Trophoblast cell (in vitro differentiated cells and primary cell): ENCODE measurements around the gene TINAGL1.
A peak's percentile ranks its signal among the peaks of the same experiment; 100 is the strongest.

Experiments used
- DNase-seq, 2 donors: peaks; one replicate each; pipeline ENCODE4 v3.0.0-alpha.2; 2016
- H2AFZ ChIP-seq: 2 replicates; pipeline ENCODE4 v1.6.1; 2013; ENCODE audit warnings: low read length, moderate library complexity, mild to moderate bottlenecking; ENCODE audit not compliant: insufficient read depth, poor library complexity
- H2AK5ac ChIP-seq: 2 replicates; pipeline ENCODE4 v1.6.1; 2013; ENCODE audit warnings: mild to moderate bottlenecking, low read length
- H2BK120ac ChIP-seq: 2 replicates; pipeline ENCODE4 v1.6.1; 2013; ENCODE audit warnings: low read length, mild to moderate bottlenecking, moderate library complexity; ENCODE audit not compliant: insufficient read depth, poor library complexity
- H2BK12ac ChIP-seq: 2 replicates; pipeline ENCODE4 v1.6.1; 2013; ENCODE audit warnings: mild to moderate bottlenecking, low read length, moderate library complexity
- H2BK5ac ChIP-seq: 2 replicates; pipeline ENCODE4 v1.6.1; 2013; ENCODE audit warnings: low read length, low read depth, moderate library complexity, mild to moderate bottlenecking; ENCODE audit not compliant: poor library complexity
- H3K14ac ChIP-seq: 2 replicates; pipeline ENCODE4 v1.6.1; 2013; ENCODE audit warnings: mild to moderate bottlenecking, low read length
- H3K18ac ChIP-seq: 2 replicates; pipeline ENCODE4 v1.6.1; 2013; ENCODE audit warnings: mild to moderate bottlenecking, low read length
- H3K23ac ChIP-seq: 2 replicates; pipeline ENCODE4 v1.6.1; 2013; ENCODE audit warnings: low read length
- H3K27ac ChIP-seq: 2 replicates; pipeline ENCODE4 v1.5.1; 2013; ENCODE audit warnings: low read depth, mild to moderate bottlenecking, inconsistent platforms, low read length, moderate library complexity
- H3K27me3 ChIP-seq: 2 replicates; pipeline ENCODE4 v1.6.1; 2013; ENCODE audit warnings: inconsistent platforms, mild to moderate bottlenecking, low read length, moderate library complexity; ENCODE audit not compliant: insufficient read depth
- H3K36me3 ChIP-seq, 2 experiments: 1 replicate in 1 of 2; 2 replicates in 1 of 2; pipeline ENCODE4 v1.6.1; 2013; ENCODE audit warnings: low read length in 2 of 2, mild to moderate bottlenecking in 2 of 2, moderate library complexity in 1 of 2; ENCODE audit not compliant: insufficient read depth in 2 of 2, control insufficient read depth in 1 of 2
- H3K4ac ChIP-seq: 2 replicates; pipeline ENCODE4 v1.6.1; 2013; ENCODE audit warnings: low read depth, mild to moderate bottlenecking, low read length, moderate library complexity
- H3K4me1 ChIP-seq, 2 experiments: 1 replicate in 1 of 2; 2 replicates in 1 of 2; pipeline ENCODE4 v1.6.1; 2013; ENCODE audit warnings: low read length in 2 of 2, mild to moderate bottlenecking in 2 of 2, moderate library complexity in 1 of 2; ENCODE audit not compliant: insufficient read depth in 2 of 2, control insufficient read depth in 1 of 2
- H3K4me2 ChIP-seq: 2 replicates; pipeline ENCODE4 v1.6.1; 2013; ENCODE audit warnings: inconsistent platforms, mild to moderate bottlenecking, low read length, moderate library complexity
- H3K4me3 ChIP-seq: 2 replicates; pipeline ENCODE4 v1.5.1; 2013; ENCODE audit warnings: mild to moderate bottlenecking, low read depth, low read length, inconsistent platforms
- H3K79me1 ChIP-seq: one replicate; pipeline ENCODE4 v1.6.1; 2013; ENCODE audit warnings: low read length
- H3K79me2 ChIP-seq: 2 replicates; pipeline ENCODE4 v1.6.1; 2013; ENCODE audit warnings: low read length, mild to moderate bottlenecking; ENCODE audit not compliant: control insufficient read depth, insufficient read depth, poor library complexity
- H3K9ac ChIP-seq: 2 replicates; pipeline ENCODE4 v1.6.1; 2013; ENCODE audit warnings: mild to moderate bottlenecking, low read length
- H3K9me3 ChIP-seq: 2 replicates; pipeline ENCODE4 v1.6.1; 2013; ENCODE audit warnings: low read depth, mild to moderate bottlenecking, control low read depth, inconsistent platforms, low read length; ENCODE audit not compliant: insufficient read depth
- H4K12ac ChIP-seq: 2 replicates; pipeline ENCODE4 v1.6.1; 2013; ENCODE audit warnings: low read depth, mild to moderate bottlenecking, low read length, moderate library complexity
- H4K8ac ChIP-seq: 2 replicates; pipeline ENCODE4 v1.6.1; 2013; ENCODE audit warnings: low read depth, mild to moderate bottlenecking, low read length, moderate library complexity
- H4K91ac ChIP-seq: one replicate; pipeline ENCODE4 v1.6.1; 2013; ENCODE audit warnings: low read depth, mild to moderate bottlenecking, low read length, moderate library complexity
- WGBS: extraction: QIAGEN DNeasy Blood & Tissue Kit; methylation state at CpG from one replicate; pipeline ENCODE4 v1.1.7; 2013; ENCODE audit warnings: missing lambda C conversion rate; ENCODE audit not compliant: insufficient read length, insufficient coverage; ENCODE audit errors: extremely low coverage; 5-methylcytosine and 5-hydroxymethylcytosine counted together

TINAGL1 gene

DNA sequence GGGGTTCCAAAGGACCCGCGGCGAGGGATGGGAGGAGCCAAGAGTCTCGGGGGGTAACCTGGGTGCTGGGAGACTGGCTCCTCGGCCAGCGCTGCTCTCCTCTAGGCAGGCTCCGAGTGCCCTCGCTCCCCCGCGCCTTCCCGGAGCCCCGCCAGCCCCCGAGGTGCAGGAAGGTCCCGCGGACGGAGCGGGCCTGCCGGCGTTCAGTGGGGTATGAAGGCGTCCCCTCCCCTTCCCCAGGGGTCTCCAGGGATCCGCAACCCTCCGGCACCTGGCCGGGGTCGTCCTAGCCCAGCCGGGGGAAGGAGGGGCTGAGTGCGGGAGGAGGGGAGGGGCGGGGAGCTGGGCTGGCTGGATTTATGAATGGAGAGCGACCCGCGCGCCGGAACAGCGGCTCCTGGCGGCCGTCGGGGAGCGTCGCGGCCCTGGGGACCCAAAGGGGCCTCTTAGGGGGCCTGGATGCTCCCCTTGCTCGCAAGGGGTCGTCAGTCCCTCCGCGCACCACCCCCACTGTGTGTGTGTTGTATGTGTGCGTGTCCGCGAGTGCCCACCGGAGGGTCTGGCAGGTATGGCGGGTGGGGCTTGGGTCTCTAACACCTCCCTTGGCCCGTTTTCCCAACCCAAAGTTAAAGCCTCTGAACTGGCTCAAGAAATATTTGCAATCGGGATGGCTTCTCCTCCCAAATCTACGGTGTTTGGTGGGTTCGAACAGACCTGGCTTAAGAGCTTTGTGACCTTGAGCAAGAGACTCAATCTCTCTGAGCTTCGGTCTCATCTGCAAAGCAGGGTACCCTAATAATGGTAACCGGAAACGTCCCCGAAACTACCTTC is 41.8 kb downstream of the TINAGL1 start:
- Histone ChIP-seq H3K18ac (peak overlapping the region; percentile 83), H3K23ac (no peak overlapping the region), H4K8ac (peak overlapping the region; percentile 66), H3K4me1 (peaks cover 13 to 21% of the 10 kb centered on the region in 2 experiments), H3K14ac (peak overlapping the region; percentile 63), H3K4me3 (peak overlapping the region; percentile 74), H2AFZ (peak overlapping the region; percentile 73), H3K79me2 (peaks cover 4% of the 10 kb centered on the region), H3K4ac (peak overlapping the region; percentile 56), H3K4me2 (peak overlapping the region; percentile 91), H4K12ac (peak overlapping the region; percentile 50), H2AK5ac (no peak overlapping the region), H2BK5ac (peak overlapping the region; percentile 4), H3K9ac (peak overlapping the region; percentile 44), H3K9me3 (peaks cover 3% of the 10 kb centered on the region), H4K91ac (peak overlapping the region; percentile 75), H3K79me1 (peaks cover 15% of the 10 kb centered on the region), H3K36me3 (no peaks in the 10 kb centered on the region), H3K27me3 (no peaks in the 10 kb centered on the region), H3K27ac (no peak overlapping the region), H2BK120ac (peak overlapping the region; percentile 75), H2BK12ac (peak overlapping the region; percentile 87)
- DNase-seq = peak in 1 of 2 donors; percentile 58
- no CpG with 5 or more reads among the region's 56 CpGs for WGBS

DNA sequence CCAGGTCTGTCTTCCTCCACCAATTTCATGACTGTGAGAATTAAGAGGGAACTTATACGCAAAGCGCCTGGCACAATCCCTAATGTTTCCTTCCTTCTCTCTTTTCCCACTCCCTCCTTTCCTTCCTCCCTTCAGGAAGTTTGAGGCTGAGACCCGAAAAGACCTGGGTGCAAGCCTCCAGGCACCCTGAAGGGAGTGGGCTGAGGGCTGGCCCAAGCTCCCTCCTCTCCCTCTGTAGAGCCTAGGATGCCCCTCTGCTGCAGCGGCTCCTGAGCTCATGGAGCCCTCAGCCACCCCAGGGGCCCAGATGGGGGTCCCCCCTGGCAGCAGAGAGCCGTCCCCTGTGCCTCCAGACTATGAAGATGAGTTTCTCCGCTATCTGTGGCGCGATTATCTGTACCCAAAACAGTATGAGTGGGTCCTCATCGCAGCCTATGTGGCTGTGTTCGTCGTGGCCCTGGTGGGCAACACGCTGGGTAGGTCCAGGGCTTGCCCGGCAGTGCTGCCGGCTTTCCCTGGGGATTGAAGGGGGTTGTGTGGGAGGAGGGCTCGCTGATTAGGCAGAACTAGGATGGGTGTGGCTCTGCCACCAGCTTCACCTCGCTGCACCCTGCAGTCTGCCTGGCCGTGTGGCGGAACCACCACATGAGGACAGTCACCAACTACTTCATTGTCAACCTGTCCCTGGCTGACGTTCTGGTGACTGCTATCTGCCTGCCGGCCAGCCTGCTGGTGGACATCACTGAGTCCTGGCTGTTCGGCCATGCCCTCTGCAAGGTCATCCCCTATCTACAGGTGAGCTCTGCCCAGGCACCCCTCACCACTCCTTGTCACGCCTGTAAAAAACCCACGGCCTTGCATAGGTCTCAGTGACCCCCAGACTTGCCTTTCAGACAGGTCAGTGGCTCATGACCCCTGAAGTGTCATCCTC is 42.9 kb downstream of the TINAGL1 start:
- DNase-seq = no peak
- Histone ChIP-seq H3K79me2 (peaks cover 4% of the 10 kb centered on the region), H2BK120ac (peak overlapping the region; percentile 14), H2BK5ac (no peak overlapping the region), H3K79me1 (peaks cover 15% of the 10 kb centered on the region), H3K14ac (no peak overlapping the region), H3K4me2 (no peak overlapping the region), H3K18ac (no peak overlapping the region), H3K27ac (no peak overlapping the region), H3K23ac (no peak overlapping the region), H3K4ac (no peak overlapping the region), H3K9me3 (peaks cover 5% of the 10 kb centered on the region), H4K8ac (no peak overlapping the region), H2BK12ac (peak overlapping the region; percentile 34), H3K4me1 (peaks cover 13 to 19% of the 10 kb centered on the region in 2 experiments), H3K27me3 (no peaks in the 10 kb centered on the region), H3K4me3 (peak overlapping the region; percentile 48), H3K9ac (no peak overlapping the region), H3K36me3 (peaks cover 0 to 1% of the 10 kb centered on the region in 2 experiments), H4K91ac (peak overlapping the region; percentile 31), H4K12ac (no peak overlapping the region), H2AFZ (no peak overlapping the region), H2AK5ac (peak overlapping the region; percentile 32)
- no CpG with 5 or more reads among the region's 23 CpGs for WGBS

DNA sequence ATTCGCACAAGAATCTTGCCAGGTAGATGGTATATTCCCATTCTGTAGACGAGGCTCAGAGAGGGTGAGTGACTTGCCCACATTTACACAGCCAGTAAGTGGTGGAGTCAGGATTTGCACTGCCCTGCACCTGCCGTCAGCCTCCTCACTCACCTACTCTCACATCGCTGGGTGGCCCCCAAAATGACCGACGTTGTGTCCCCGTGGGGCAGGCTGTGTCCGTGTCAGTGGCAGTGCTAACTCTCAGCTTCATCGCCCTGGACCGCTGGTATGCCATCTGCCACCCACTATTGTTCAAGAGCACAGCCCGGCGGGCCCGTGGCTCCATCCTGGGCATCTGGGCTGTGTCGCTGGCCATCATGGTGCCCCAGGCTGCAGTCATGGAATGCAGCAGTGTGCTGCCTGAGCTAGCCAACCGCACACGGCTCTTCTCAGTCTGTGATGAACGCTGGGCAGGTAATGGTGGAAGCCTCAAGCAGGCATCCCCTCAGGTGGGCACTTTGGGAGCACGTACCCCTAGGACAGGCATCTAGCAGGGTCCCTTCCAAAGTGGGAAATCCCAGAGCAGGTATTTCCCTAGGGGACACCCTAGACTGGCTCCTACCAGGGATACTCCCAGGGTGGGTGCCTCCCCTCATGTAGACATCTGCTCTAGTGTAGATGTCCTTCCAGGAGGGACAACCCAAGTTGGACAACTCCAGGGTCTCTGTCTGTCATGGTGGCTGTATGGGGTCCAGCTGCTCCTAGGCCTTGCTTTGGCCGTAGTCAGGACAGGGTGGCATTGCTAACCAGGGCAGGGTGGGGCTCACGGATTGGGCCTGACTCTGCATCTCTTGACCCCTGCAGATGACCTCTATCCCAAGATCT is 44.5 kb downstream of the TINAGL1 start:
- H3K4me2 ChIP-seq = no peak overlapping the region
- DNase-seq = no peak
- peaks cover 22% of the 10 kb centered on the region for H3K79me1 ChIP-seq
- H3K23ac ChIP-seq = no peak overlapping the region
- no peak overlapping the region for H4K8ac ChIP-seq
- no peak overlapping the region for H3K4me3 ChIP-seq
- H3K27ac ChIP-seq = no peak overlapping the region
- H3K27me3 ChIP-seq = no peaks in the 10 kb centered on the region
- peaks cover 0 to 1% of the 10 kb centered on the region in 2 experiments for H3K36me3 ChIP-seq
- no CpG with 5 or more reads among the region's 20 CpGs for WGBS
- no peak overlapping the region for H3K18ac ChIP-seq
- H3K4ac ChIP-seq = no peak overlapping the region
- H4K91ac ChIP-seq = no peak overlapping the region
- H4K12ac ChIP-seq = no peak overlapping the region
- H2BK120ac ChIP-seq = no peak overlapping the region
- no peak overlapping the region for H2AFZ ChIP-seq
- peak overlapping the region; percentile 25 for H2AK5ac ChIP-seq
- H3K9ac ChIP-seq = no peak overlapping the region
- peaks cover 4% of the 10 kb centered on the region for H3K79me2 ChIP-seq
- peaks cover 5% of the 10 kb centered on the region for H3K9me3 ChIP-seq
- H2BK12ac ChIP-seq = peak overlapping the region; percentile 25
- no peak overlapping the region for H2BK5ac ChIP-seq
- H3K14ac ChIP-seq = no peak overlapping the region
- H3K4me1 ChIP-seq = peaks cover 12 to 15% of the 10 kb centered on the region in 2 experiments

DNA sequence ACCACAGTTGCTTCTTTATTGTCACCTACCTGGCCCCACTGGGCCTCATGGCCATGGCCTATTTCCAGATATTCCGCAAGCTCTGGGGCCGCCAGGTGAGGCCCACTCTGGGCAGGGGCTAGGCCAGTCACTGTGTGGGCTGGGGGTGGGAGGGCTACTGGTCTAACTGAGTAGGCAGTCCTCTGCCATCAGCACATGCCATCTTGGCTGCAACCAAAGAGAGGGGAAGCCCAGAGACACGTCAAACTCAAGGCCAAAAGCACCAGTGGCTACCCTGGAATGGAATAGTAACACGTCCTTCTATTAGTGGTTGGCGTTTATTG is 45.1 kb downstream of the TINAGL1 start:
- Histone ChIP-seq H3K18ac (no peak overlapping the region), H4K12ac (no peak overlapping the region), H4K8ac (no peak overlapping the region), H4K91ac (no peak overlapping the region), H3K4me2 (no peak overlapping the region), H3K27me3 (no peaks in the 10 kb centered on the region), H3K14ac (no peak overlapping the region), H3K4ac (no peak overlapping the region), H3K9ac (no peak overlapping the region), H3K23ac (no peak overlapping the region), H2BK5ac (no peak overlapping the region), H3K36me3 (peaks cover 0 to 1% of the 10 kb centered on the region in 2 experiments), H3K4me3 (no peak overlapping the region), H3K79me2 (peaks cover 8% of the 10 kb centered on the region), H2BK120ac (no peak overlapping the region), H2AFZ (no peak overlapping the region), H3K79me1 (peaks cover 28% of the 10 kb centered on the region), H2BK12ac (no peak overlapping the region), H3K9me3 (peaks cover 5% of the 10 kb centered on the region), H3K4me1 (peaks cover 17 to 20% of the 10 kb centered on the region in 2 experiments), H2AK5ac (no peak overlapping the region), H3K27ac (no peak overlapping the region)
- WGBS = no CpG with 5 or more reads among the region's 5 CpGs
- DNase-seq = no peak
